Measurements from ENCODE around the gene TSACC. TPM values are rescaled to one million over a fixed set of nuclear protein-coding genes. Genes with fewer than 3 reads are reported as not detected.
"Not testable (repeated sequence)": the region's sequence is repeated elsewhere in the genome, so short reads cannot be mapped to it uniquely, and the experiment has no call there.

Gene TSACC
- total RNA-seq, 1 experiment from 2014 or later: 3.6 TPM

- H3K4me3 ChIP-seq (ENCODE audit: low read depth in 2 of 2, low read length in 2 of 2): no peak overlapping the region
- H3K4me1 ChIP-seq (ENCODE audit: control insufficient read depth, insufficient read depth, low read length): no peaks in the 10 kb centered on the region
- no peak overlapping the region for H3K27ac ChIP-seq (ENCODE audit: low read length)
- ChIA-PET POLR2A (no interaction called here), CTCF (interaction anchor here (0.7 kb wide), 1 partner anchor 39 kb away, joined by 3 read pairs; no protein-coding TSS in a partner anchor)
- no peak for ATAC-seq
- H3K36me3 ChIP-seq (ENCODE audit: control insufficient read depth, insufficient read depth, low read length): no peaks in the 10 kb centered on the region
- intact Hi-C loops (cut with micrococcal nuclease; ENCODE audit: unreplicated experiment): no loop called here
- no peaks in the 10 kb centered on the region for H3K9me3 ChIP-seq (ENCODE audit: control insufficient read depth, insufficient read depth, low read depth, low read length)
- no TSS peak for BruUV-seq (replicated peaks)
- DNase-seq (ENCODE audit: low read depth, low spot score): no peak
- in situ Hi-C loops (cut with HindIII; ENCODE audit: low pct_unique_long_range_greater_than_20kb, low sequenced_read_pairs): no loop called here
- no peaks in the 10 kb centered on the region for H3K27me3 ChIP-seq (ENCODE audit: control insufficient read depth, insufficient read depth, low read length)
- TF ChIP-seq, protein P1, sequence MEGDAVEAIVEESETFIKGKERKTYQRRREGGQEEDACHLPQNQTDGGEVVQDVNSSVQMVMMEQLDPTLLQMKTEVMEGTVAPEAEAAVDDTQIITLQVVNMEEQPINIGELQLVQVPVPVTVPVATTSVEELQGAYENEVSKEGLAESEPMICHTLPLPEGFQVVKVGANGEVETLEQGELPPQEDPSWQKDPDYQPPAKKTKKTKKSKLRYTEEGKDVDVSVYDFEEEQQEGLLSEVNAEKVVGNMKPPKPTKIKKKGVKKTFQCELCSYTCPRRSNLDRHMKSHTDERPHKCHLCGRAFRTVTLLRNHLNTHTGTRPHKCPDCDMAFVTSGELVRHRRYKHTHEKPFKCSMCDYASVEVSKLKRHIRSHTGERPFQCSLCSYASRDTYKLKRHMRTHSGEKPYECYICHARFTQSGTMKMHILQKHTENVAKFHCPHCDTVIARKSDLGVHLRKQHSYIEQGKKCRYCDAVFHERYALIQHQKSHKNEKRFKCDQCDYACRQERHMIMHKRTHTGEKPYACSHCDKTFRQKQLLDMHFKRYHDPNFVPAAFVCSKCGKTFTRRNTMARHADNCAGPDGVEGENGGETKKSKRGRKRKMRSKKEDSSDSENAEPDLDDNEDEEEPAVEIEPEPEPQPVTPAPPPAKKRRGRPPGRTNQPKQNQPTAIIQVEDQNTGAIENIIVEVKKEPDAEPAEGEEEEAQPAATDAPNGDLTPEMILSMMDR (IDR thresholded peaks at IDR 0.05): no peak
Measured at GRCh38 chr1:156346636-156347035, 8.3 kb downstream of the TSACC start.

DNA sequence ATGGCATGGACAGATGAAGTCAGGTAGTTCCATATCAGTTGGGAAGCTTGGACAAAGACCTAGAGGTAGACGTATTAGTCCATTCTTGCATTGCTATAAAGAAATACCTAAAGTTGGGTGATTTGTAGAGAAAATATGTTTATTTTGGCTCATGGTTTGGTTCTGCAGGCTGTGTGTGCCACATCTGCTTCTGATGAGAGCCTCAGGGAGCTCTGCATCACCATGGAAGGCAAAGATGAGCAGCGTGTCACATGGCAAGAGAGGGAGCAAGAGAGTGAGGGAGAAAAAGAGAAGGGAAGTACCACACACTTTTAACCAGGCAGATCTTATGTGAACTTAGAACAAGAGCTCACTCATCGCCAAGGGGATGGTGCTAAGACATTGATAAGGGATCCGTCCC, 9.0 kb downstream of the TSACC start:
- Histone ChIP-seq H3K9me3 (ENCODE audit: control insufficient read depth, insufficient read depth, low read depth, low read length) (no peaks in the 10 kb centered on the region), H3K27ac (ENCODE audit: low read length) (no peak overlapping the region), H3K36me3 (ENCODE audit: control insufficient read depth, insufficient read depth, low read length) (no peaks in the 10 kb centered on the region), H3K4me1 (ENCODE audit: control insufficient read depth, insufficient read depth, low read length) (no peaks in the 10 kb centered on the region), H3K4me3 (ENCODE audit: low read depth in 2 of 2, low read length in 2 of 2) (no peak overlapping the region), H3K27me3 (ENCODE audit: control insufficient read depth, insufficient read depth, low read length) (no peaks in the 10 kb centered on the region)
- ATAC-seq (no peak), DNase-seq (ENCODE audit: low read depth, low spot score) (no peak)
- POLR2A ChIA-PET: interaction anchor here (0.6 kb wide), 1 partner anchor 8 kb away, joined by 3 read pairs; no protein-coding TSS in a partner anchor
- TF ChIP-seq POLR2AphosphoS5 (IDR thresholded peaks at IDR 0.05; ENCODE audit: low read depth, low read length): no peak
- TF ChIP-seq, protein P1 (IDR thresholded peaks at IDR 0.05): no peak
- TF ChIP-seq REST (IDR thresholded peaks at IDR 0.05; ENCODE audit: insufficient read depth in 1 of 2, low read depth in 2 of 2, low read length in 1 of 2): no peak
- BruUV-seq (replicated peaks): no TSS peak
- intact Hi-C loops (cut with micrococcal nuclease; ENCODE audit: unreplicated experiment): no loop called here
- CTCF ChIA-PET: no interaction called here
- in situ Hi-C loops (cut with HindIII; ENCODE audit: low pct_unique_long_range_greater_than_20kb, low sequenced_read_pairs): no loop called here

- H3K27ac ChIP-seq (ENCODE audit: low read length); in situ Hi-C loops (cut with HindIII; ENCODE audit: low pct_unique_long_range_greater_than_20kb, low sequenced_read_pairs); H3K27me3 ChIP-seq (ENCODE audit: control insufficient read depth, insufficient read depth, low read length); H3K9me3 ChIP-seq (ENCODE audit: control insufficient read depth, insufficient read depth, low read depth, low read length); DNase-seq (ENCODE audit: low read depth, low spot score); H3K36me3 ChIP-seq (ENCODE audit: control insufficient read depth, insufficient read depth, low read length); BruUV-seq (replicated peaks); H3K4me1 ChIP-seq (ENCODE audit: control insufficient read depth, insufficient read depth, low read length); H3K4me3 ChIP-seq (ENCODE audit: low read depth in 2 of 2, low read length in 2 of 2); intact Hi-C loops (cut with micrococcal nuclease; ENCODE audit: unreplicated experiment); CTCF ChIA-PET; ATAC-seq: not testable (repeated sequence)
- POLR2A ChIA-PET: interaction anchor here (0.7 kb wide), 1 partner anchor 43 kb away, joined by 10 read pairs; no protein-coding TSS in a partner anchor
Measured at GRCh38 chr1:156352481-156352880, 14.2 kb downstream of the TSACC start.

Measured in Panc1 (cell line).